AG09319 (cell line): ENCODE results near the gene KAT6B.
"Not testable (repeated sequence)": the region's sequence is repeated elsewhere in the genome, so short reads cannot be mapped to it uniquely, and the experiment has no call there.

Source experiments
- DNase-seq: peaks from one replicate; pipeline ENCODE4 v3.0.0-alpha.2; 2010; ENCODE audit warnings: low read depth; ENCODE audit errors: extremely low read depth
- TF ChIP-seq, protein P1 (sequence below): IDR thresholded peaks from 2 replicates; pipeline ENCODE4 v1.5.1; 2011; ENCODE audit warnings: low read depth, mild to moderate bottlenecking, inconsistent platforms, low read length, moderate library complexity

Gene KAT6B

DNA sequence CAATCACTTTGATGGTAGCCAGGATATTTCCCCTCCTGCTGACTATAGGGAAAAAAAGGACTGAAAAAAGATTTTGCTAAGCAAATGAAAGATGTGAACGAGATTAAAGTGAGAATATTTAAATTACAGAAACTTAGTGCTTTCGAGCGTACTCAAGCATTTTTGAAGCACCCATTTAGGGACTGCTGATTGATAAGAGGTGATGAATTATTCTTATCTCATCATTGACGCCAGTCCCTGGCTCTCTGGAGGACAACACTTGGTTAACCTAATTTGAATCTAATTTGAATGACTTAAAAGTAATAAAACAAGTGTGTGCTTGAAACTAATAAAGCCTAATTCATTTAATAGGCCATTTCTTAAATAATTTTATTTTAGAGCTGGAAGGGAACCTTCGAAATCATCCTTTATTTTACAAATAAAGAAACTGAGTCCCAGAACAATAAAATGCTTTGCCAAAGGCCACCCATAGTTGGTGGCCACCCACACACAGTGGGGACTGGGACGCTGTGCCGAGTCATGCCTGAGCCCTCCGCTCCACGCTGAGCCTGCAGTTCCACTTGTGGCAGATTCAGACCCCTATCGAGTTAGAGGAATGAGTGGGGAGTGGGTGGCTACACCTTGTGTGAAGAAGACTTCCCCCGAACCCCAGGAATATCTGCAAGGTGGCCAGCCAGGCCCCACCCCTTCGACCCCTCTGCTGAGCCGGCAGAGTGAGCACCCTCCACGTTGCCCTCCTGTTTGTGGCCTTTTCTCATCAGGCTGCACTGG is 223.9 kb downstream of the KAT6B start:
- TF ChIP-seq, protein P1, sequence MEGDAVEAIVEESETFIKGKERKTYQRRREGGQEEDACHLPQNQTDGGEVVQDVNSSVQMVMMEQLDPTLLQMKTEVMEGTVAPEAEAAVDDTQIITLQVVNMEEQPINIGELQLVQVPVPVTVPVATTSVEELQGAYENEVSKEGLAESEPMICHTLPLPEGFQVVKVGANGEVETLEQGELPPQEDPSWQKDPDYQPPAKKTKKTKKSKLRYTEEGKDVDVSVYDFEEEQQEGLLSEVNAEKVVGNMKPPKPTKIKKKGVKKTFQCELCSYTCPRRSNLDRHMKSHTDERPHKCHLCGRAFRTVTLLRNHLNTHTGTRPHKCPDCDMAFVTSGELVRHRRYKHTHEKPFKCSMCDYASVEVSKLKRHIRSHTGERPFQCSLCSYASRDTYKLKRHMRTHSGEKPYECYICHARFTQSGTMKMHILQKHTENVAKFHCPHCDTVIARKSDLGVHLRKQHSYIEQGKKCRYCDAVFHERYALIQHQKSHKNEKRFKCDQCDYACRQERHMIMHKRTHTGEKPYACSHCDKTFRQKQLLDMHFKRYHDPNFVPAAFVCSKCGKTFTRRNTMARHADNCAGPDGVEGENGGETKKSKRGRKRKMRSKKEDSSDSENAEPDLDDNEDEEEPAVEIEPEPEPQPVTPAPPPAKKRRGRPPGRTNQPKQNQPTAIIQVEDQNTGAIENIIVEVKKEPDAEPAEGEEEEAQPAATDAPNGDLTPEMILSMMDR: no peak
- no peak for DNase-seq

DNA sequence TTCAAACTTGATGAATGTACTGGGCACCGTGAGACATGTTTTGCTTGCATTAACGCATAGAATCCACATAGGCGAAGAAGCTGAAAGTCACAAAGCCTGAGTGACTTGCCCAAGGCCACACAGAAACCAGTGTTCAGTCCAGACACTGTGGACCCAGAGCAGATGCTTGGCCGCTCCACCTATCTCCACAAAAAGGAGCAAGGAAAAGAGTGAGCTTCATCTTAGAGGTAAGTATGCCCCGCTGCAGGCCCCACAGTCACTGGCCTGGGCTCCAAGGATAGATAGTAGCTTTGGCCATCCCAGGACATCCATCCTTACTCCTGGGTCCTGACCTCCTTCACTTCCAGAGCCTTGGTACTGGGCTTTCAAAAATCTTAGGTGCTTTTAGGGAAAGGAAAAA is 224.9 kb downstream of the KAT6B start:
- TF ChIP-seq, protein P1: no peak
- DNase-seq: no peak

DNA sequence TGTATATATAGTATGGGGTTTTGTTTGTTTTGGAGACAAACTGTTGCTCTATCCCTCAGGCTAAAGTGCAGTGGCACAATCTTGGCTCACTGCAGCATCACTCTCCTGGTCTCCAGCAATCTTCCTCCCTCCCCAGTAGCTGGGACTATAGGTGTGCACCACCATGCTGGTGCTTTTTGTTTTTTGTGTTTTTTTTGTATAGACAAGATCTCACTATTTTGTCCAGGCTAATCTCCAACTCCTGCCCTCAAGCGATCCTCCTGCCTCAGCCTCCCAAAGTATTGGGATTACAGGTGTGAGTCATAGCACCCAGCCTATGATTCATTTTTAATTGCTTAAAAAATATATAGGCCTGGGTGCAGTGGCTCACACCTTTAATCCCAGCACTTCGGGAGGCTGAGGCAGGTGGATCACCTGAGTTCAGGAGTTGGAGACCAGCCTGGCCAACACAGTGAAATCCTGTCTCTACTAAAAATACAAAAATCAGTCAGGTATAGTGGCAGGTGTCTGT is 229.6 kb downstream of the KAT6B start:
- not testable (repeated sequence) for DNase-seq

DNA sequence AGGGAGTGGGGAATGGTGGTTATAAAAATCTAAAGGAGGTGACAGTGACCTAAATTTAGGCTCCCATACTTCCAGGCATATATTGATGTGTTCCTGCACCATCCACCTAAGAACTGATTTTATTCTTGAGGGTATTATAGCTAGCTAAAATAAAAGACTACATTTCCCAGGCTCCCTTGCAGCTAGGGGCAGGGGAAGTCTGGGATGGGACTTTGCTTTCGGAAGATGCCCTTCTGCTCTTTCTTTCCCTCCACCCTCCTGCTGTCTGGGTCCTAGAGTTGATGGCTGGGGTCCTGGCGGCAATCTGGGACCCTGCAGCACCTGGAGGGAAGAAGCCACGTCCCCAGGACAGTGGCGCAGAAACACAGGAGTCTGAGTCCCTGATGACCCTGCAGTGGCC is 231.3 kb downstream of the KAT6B start:
- no peak for DNase-seq
- TF ChIP-seq, protein P1: no peak

DNA sequence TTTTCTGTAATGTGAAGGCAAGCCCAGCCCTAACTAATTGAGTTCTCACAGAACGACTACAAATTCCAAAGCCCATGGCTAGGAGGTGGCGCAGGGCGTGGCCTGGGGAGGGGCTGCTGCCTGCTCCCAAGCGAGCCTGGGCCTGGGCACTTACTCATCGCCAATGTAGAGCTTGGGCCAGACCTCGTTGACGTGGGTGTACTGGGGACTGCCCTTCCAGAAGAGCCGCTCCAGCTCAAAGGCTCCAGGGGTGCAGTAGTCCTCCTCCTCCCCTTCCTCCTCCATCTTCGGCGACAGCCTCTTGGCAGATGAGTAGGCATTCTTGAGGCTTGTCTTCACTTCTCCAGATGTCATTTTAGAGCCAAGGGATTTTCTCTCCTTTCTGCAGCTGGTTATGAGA is 231.8 kb downstream of the KAT6B start:
- DNase-seq: no peak
- TF ChIP-seq, protein P1: no peak

DNA sequence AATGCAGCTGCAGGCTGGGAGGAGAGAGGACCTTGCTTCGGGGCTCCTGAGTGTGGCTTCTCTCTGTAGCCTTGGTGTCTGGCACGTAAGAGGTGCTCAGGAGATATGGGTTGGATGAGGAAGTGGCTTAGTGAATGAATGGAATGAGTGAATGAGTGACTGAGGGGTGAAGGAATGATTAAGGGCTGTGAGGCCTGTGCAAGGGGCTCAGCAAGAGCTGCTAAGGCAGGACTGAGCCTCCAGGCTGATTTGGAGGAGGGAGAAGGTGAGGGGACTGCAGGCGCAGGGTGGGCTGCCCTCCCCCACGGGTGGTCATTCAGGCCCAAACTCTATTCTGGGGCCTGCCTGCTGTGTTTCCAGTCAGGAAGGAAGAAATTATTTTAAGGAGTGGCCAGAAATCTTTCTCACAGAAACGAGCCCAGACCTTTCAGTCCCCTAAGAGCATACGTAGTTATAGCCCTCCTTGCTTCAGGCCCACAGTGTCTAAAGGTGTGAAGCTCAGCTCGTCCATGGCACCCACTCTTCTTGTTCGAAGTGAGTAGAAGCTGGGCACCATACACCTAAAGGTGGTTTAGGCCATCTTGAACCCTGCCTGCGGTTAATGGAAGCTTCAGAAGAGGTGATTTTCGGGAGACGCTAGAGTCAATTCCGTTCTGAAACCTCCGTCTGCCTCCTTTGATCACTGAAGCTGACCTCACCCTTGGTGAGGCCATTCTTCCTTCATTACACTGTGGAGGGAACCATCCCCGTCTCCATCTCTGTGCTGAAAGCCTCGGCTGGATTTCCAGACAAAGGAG is 235.5 kb downstream of the KAT6B start:
- no peak for DNase-seq
- TF ChIP-seq, protein P1: no peak

DNA sequence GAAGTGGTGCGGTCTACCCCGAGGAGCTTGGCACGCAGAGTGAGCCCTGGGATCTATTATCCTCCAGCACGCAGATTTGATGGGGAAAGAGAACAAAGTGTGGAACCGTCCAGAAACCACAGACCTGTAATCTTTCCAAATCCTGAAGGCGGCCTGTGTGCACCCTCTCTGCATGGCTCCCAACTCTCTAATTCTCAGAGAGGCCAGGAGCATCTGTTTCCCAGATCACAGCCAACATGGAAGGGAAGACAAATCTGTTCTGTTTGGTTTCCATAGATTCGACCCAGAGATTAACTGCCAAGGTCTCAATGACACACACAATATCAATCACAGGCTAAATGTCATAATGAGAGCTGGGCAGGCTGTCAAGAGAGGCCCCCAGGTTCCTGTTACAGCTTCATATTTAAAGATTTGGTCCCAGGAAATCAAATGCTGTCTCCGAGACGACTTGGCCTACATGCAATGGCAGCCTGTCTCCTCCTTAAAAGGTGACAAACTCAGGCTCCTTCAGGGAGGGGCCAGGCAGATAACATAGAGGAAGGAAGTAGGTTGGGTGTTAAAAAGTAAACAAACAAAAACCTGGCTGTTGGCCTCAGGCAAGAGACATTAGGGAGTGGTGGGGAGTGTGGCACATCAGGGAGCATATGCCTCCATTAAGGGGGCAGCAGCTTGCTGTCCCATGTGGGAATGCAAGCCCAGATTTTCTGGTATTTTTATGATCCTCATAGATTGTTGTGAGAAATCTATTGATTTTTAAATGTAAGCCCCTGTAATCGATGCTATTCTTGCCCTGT is 236.3 kb downstream of the KAT6B start:
- peak; percentile 92 for DNase-seq
- TF ChIP-seq, protein P1: no peak
